Measurements from ENCODE around the gene CIDEC.
"Not testable (repeated sequence)": the region's sequence is repeated elsewhere in the genome, so short reads cannot be mapped to it uniquely, and the experiment has no call there.

DNA sequence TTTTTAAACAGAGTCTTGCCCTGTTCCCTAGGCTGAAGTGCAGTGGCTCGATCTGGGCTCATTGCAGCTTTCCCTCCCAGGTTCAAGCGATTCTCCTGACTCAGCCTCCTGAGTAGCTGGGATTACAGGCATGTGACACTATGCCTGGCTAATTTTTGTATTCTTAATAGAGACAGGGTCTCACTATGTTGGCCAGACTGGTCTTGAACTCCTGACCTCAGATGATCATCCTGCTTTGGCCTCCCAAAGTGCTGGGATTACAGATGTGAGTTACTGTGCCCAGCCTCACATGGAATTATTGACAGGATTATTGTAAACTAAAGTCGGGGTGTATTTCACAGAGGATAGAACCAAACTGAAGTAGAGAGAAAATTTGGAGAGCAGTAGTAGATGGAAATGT, 15.7 kb upstream of the CIDEC start:
- TF ChIP-seq POLR2AphosphoS5 (IDR thresholded peaks at IDR 0.05; ENCODE audit: borderline replicate concordance, low read depth, low read length); EZH2 (IDR thresholded peaks at IDR 0.05): not testable (repeated sequence)
